ENCODE measurements around the gene BMP7. TPM values are rescaled to one million over a fixed set of nuclear protein-coding genes. Genes with fewer than 3 reads are reported as not detected.

BMP7 gene
- 0.13 and 0.60 TPM in 2 replicates for total RNA-seq (2021)
- percentile 10 among the genes with signal in this experiment for Bru-seq, nascent RNA
- BruChase-seq, experiment 1, labeled RNA remaining after a 2-hour chase = percentile 5 among the genes with signal in this experiment
- percentile 6 among the genes with signal in this experiment for BruChase-seq, experiment 2, labeled RNA remaining after a 6-hour chase
- long read RNA-seq = 0 reads

DNA sequence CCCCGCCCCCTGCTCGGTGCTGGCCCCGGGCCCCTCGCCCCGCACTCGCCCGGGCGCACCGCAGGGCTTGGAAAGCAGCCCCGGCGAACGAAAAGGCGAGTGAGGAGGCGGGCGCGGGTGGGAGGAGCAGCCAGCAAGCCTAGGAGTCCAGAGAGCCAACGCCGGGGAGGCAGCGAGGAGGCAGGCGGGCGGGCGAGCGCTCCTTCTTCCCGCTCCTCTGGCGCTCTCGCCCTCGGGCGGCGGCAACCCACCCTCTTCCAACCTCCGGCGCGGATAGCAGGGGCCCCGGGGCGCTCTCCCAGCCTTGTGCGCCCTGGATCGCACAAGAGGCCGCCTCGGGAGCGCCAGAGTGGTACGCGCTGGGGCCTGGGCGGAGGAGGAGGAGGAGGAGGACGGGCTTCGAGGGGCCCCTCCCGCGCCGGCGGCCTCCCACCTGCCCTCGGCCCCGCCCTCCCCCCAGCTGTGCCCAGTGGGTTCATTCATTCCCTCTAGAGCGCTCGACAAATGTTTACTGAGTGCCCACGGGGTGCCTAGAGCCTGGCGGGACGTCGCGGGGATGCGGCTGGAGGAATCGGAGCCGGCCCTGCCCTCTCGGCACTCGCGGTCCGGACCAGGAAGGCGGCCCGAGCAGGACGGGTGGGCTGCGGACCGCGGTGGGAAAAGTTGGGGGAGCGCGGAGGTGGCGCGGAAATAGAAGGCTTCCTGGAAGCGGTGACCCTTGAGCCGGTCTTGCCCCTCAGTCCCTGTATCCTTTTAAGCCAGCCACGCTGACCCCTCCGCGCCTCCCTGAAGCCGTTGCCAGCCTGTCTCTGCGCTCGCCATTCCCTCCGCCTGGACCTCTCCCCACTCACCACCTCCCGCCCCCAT, at the start of gene BMP7:
Gene BMP7 (minus strand): TSS at position 351 of the 867 bp plus-strand sequence. CDS start 519 bp downstream, outside the sequence.
- POLR2A ChIA-PET (ENCODE audit: unreplicated experiment) = no interaction called here
- Histone ChIP-seq H3K4me1 (replicated peaks; ENCODE audit: insufficient read depth) (no peaks in the 10 kb centered on the region), H3K9me3 (ENCODE audit: insufficient read depth, low read depth) (no peaks in the 10 kb centered on the region), H3K79me2 (ENCODE audit: low read depth) (no peaks in the 10 kb centered on the region), H3K4me3 (no peak within 1 kb of the TSS), H3K4me2 (no peak within 1 kb of the TSS), H4K20me1 (ENCODE audit: insufficient read depth) (no peaks in the 10 kb centered on the region), H2AFZ (no peak within 1 kb of the TSS), H3K27ac (no peak within 1 kb of the TSS), H3K36me3 (ENCODE audit: low read depth) (no peaks in the 10 kb centered on the region), H3F3A (ENCODE audit: insufficient read depth, low read depth) (no peaks in the 10 kb centered on the region), H3K27me3 (ENCODE audit: insufficient read depth, low read depth) (peaks cover 70% of the 10 kb centered on the region), H3K9me2 (ENCODE audit: insufficient read depth) (no peaks in the 10 kb centered on the region)
- BruUV-seq (replicated peaks) = no TSS peak
- peak in 1 of 2 experiments; percentile 27 for DNase-seq
- CTCF ChIA-PET = no interaction called here
- no peak for TF ChIP-seq EZH2 (IDR thresholded peaks at IDR 0.05; ENCODE audit: low read depth)
- TF ChIP-seq, protein P1, sequence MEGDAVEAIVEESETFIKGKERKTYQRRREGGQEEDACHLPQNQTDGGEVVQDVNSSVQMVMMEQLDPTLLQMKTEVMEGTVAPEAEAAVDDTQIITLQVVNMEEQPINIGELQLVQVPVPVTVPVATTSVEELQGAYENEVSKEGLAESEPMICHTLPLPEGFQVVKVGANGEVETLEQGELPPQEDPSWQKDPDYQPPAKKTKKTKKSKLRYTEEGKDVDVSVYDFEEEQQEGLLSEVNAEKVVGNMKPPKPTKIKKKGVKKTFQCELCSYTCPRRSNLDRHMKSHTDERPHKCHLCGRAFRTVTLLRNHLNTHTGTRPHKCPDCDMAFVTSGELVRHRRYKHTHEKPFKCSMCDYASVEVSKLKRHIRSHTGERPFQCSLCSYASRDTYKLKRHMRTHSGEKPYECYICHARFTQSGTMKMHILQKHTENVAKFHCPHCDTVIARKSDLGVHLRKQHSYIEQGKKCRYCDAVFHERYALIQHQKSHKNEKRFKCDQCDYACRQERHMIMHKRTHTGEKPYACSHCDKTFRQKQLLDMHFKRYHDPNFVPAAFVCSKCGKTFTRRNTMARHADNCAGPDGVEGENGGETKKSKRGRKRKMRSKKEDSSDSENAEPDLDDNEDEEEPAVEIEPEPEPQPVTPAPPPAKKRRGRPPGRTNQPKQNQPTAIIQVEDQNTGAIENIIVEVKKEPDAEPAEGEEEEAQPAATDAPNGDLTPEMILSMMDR (conservative IDR thresholded peaks at IDR 0.05) = no peak
- intact Hi-C loops (cut with micrococcal nuclease; ENCODE audit: unreplicated experiment) = no loop called here

DNA sequence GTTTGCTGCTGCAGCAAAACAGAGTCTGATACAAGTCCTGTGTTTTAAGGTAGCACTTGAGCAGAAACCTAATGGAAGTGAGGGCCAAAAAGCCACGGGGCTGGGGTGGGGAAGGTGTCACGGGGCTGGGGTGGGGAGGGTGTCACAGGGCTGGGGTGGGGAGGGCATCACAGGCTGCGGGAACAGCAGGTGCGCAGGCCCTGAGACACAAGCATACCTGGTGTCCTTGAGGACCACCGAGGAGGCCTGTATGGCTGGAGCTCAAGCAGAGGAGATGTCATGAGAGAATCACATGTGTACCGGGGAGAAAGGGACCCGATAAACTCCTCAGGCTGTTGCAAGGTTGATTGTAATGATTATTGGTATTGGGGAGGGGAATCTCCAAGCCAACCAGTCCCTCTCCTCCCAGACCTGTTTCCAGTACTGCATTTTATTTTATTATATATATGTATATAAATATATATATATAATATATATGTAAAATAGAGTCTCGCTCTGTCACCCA, 49.6 kb upstream of the BMP7 start:
- no peaks in the 10 kb centered on the region for H3K36me3 ChIP-seq (ENCODE audit: low read depth)
- TF ChIP-seq, protein P1 (conservative IDR thresholded peaks at IDR 0.05) = no peak
- TF ChIP-seq EZH2 (IDR thresholded peaks at IDR 0.05; ENCODE audit: low read depth) = no peak
- no peaks in the 10 kb centered on the region for H3K79me2 ChIP-seq (ENCODE audit: low read depth)
- intact Hi-C loops (cut with micrococcal nuclease; ENCODE audit: unreplicated experiment) = no loop called here
- H3K4me3 ChIP-seq = no peak overlapping the region
- POLR2A ChIA-PET (ENCODE audit: unreplicated experiment) = no interaction called here
- H4K20me1 ChIP-seq (ENCODE audit: insufficient read depth) = no peaks in the 10 kb centered on the region
- H3K4me1 ChIP-seq (replicated peaks; ENCODE audit: insufficient read depth) = peaks cover 10% of the 10 kb centered on the region
- DNase-seq = no peak
- no peaks in the 10 kb centered on the region for H3K27me3 ChIP-seq (ENCODE audit: insufficient read depth, low read depth)
- no peak overlapping the region for H3K27ac ChIP-seq
- H3K9me2 ChIP-seq (ENCODE audit: insufficient read depth) = no peaks in the 10 kb centered on the region
- H2AFZ ChIP-seq = no peak overlapping the region
- H3K4me2 ChIP-seq = no peak overlapping the region
- no TSS peak for BruUV-seq (replicated peaks)
- H3F3A ChIP-seq (ENCODE audit: insufficient read depth, low read depth) = no peaks in the 10 kb centered on the region
- CTCF ChIA-PET = no interaction called here
- H3K9me3 ChIP-seq (ENCODE audit: insufficient read depth, low read depth) = no peaks in the 10 kb centered on the region

DNA sequence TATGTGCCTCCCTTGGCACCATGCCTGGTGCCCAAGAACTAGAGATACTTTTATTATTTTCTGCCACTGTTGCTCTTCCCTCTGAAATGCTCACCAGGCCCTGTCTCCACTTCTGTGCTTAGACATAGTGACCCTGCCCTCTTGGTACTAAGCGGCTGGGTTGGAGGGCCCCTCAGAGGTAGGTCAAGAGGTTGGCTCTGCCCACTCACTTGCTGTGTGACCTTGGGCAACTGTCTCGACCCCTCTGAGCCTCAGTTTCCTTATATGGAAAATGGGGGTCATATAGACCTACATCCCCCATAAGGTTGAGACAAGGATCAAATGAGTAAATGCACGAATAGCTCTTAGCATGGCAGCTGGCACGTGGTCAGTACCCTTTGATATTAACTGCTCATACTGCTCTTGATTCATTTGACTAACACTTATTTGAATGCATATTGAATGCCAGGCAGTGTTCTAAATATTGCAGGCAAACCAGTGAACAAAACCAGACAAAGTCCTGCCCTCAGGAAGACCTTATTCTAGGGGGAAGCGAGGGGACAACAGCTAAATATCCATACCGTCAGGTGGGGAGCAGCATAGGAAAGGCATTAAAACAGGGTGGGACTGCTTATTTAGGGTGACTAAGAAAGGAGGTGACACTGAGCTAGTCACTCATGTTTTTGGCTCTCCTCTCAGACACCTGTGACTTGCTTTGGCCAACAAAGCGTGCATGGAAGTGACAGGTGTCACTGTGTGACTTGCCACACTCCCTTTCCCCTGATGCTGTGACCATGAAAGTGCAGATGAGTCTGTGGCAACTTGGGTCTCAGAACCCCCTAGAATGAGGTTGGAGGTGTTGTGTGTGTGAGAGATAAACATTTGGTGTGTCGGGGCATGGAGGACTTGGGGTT, 48.9 kb upstream of the BMP7 start:
- no peaks in the 10 kb centered on the region for H4K20me1 ChIP-seq (ENCODE audit: insufficient read depth)
- H3K4me2 ChIP-seq = no peak overlapping the region
- no peaks in the 10 kb centered on the region for H3K27me3 ChIP-seq (ENCODE audit: insufficient read depth, low read depth)
- H3F3A ChIP-seq (ENCODE audit: insufficient read depth, low read depth) = no peaks in the 10 kb centered on the region
- ChIA-PET POLR2A (ENCODE audit: unreplicated experiment) (interaction anchor here (0.7 kb wide), 1 partner anchor 25 kb away, joined by 6 read pairs; no protein-coding TSS in a partner anchor), CTCF (no interaction called here)
- H3K9me2 ChIP-seq (ENCODE audit: insufficient read depth) = no peaks in the 10 kb centered on the region
- no peaks in the 10 kb centered on the region for H3K79me2 ChIP-seq (ENCODE audit: low read depth)
- peaks cover 10% of the 10 kb centered on the region for H3K4me1 ChIP-seq (replicated peaks; ENCODE audit: insufficient read depth)
- H2AFZ ChIP-seq = no peak overlapping the region
- H3K4me3 ChIP-seq = no peak overlapping the region
- no peaks in the 10 kb centered on the region for H3K36me3 ChIP-seq (ENCODE audit: low read depth)
- DNase-seq = no peak
- intact Hi-C loops (cut with micrococcal nuclease; ENCODE audit: unreplicated experiment) = no loop called here
- H3K27ac ChIP-seq = no peak overlapping the region
- no peaks in the 10 kb centered on the region for H3K9me3 ChIP-seq (ENCODE audit: insufficient read depth, low read depth)
- TF ChIP-seq EZH2 (IDR thresholded peaks at IDR 0.05; ENCODE audit: low read depth) = no peak
- TF ChIP-seq, protein P1 (conservative IDR thresholded peaks at IDR 0.05) = no peak
- BruUV-seq (replicated peaks) = no TSS peak
